Sigmoid colon (tissue), 7 donors: ENCODE data around the gene KCNB1. TPM values are rescaled to one million over a fixed set of nuclear protein-coding genes. Genes with fewer than 3 reads are reported as not detected.

Source experiments
- DNase-seq: peaks from one replicate; pipeline ENCODE4 v3.0.0-alpha.2; 2019
- H3K27ac ChIP-seq, 4 donors: fragments of 200-600 bp; sonication (generic); one replicate each; pipeline ENCODE4 v1.5.1; 2016 to 2019; ENCODE audit warnings: mild to moderate bottlenecking in 1 of 4
- H3K27me3 ChIP-seq, 3 donors: fragments of 200-600 bp; sonication (generic); one replicate each; pipeline ENCODE4 v1.5.1; 2019; ENCODE audit warnings: mild to moderate bottlenecking in 1 of 3
- H3K36me3 ChIP-seq, 4 donors: fragments of 200-600 bp; sonication (generic); one replicate each; pipeline ENCODE4 v1.5.1; 2016 to 2019
- H3K4me1 ChIP-seq, 4 donors: fragments of 200-600 bp; sonication (generic); one replicate each; pipeline ENCODE4 v1.5.1; 2017 to 2019
- H3K4me3 ChIP-seq, 4 donors: fragments of 200-600 bp; sonication (generic); one replicate each; pipeline ENCODE4 v1.5.1; 2017 to 2019; ENCODE audit warnings: mild to moderate bottlenecking in 2 of 4, moderate library complexity in 1 of 4
- H3K9me3 ChIP-seq, 4 donors: fragments of 200-600 bp in 3 of 4; sonication (generic) in 3 of 4; one replicate each; pipeline versions ENCODE4 v1.5.1 to v1.6.1; 2013 to 2019
- EP300 ChIP-seq, 4 donors: sonication (generic); formaldehyde crosslinking; IDR thresholded peaks; one replicate each; pipeline ENCODE4 v1.6.1; 2017; ENCODE audit warnings: antibody characterized with exemption in 4 of 4
- POLR2A ChIP-seq, 2 donors: fragments of 450-650 bp; IDR thresholded peaks; one replicate each; pipeline ENCODE4 v1.6.1; 2016; ENCODE audit warnings: antibody characterized with exemption in 2 of 2, mild to moderate bottlenecking in 2 of 2, moderate library complexity in 2 of 2
- POLR2AphosphoS5 ChIP-seq, 4 donors: sonication (generic); formaldehyde crosslinking; IDR thresholded peaks; one replicate each; pipeline ENCODE4 v1.6.1; 2017; ENCODE audit warnings: antibody characterized with exemption in 4 of 4
- WGBS, 2 donors: extraction: QIAGEN DNeasy Blood & Tissue Kit; methylation state at CpG; one replicate each; pipeline ENCODE4 v1.1.7; 2013; 5-methylcytosine and 5-hydroxymethylcytosine counted together
- intact Hi-C: fragments of 100-400 bp; cut with DNase I; formaldehyde crosslinking; loops from one replicate; pipeline ENCODE4 v1.15.1; 2023
- polyA plus RNA-seq, 3 donors: library from polyadenylated mRNA; stranded (reverse); fragments of 200-250 nt; gene quantifications; one replicate each; pipeline ENCODE4 v1.2.3, GENCODE V29; 2013
- total RNA-seq, 4 donors: library from RNA; depleted of rRNA; stranded (reverse); fragments of >200 nt; gene quantifications; one replicate each; pipeline ENCODE4 v1.1.0, GENCODE V29; 2016
- TF ChIP-seq, protein P1 (sequence below), 4 experiments: fragments of 450-650 bp in 3 of 4; fragments of 200-600 bp in 1 of 4; IDR thresholded peaks; one replicate each; pipeline ENCODE4 v1.5.1; 2016 to 2019; ENCODE audit warnings: antibody characterized with exemption in 4 of 4, mild to moderate bottlenecking in 3 of 4, moderate library complexity in 2 of 4
- donor health status: healthy with polysubstance abuse.
- donor health status: Bipolar disorder and iron deficiency.
- donor health status: healthy.

KCNB1 gene
- total and polyA plus RNA-seq, 7 donors, result under 0.01 to 20.6 (median 14.6) TPM; not detected in 1

DNA sequence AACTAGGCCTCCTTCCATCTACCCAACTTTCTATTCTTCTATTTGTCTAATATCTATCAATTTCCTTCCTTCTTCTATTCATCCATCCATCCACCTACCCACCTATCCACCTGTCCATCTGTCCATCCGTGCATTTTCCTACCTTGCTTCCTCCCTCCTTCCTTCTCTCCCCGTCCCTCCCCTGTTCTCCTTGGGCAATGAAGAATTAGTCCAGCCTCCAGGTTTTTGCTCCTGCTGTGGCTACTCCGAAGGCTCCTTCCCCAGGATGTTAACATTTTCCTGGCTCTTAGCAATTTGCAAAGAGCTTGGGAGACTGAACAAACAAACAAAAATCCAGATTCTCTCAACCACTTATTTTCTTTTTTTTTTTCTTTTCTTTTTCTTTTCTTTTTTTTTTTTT lies 81.6 kb downstream of the KCNB1 start:
- 44 to 53% methylated on average over 3 of the region's 3 CpGs for WGBS, 2 donors
- intact Hi-C loops, result no loop called here
- no peaks in the 10 kb centered on the region for H3K9me3 ChIP-seq
- peaks cover 0 to 78% (median 69%) of the 10 kb centered on the region in 4 donors for H3K4me1 ChIP-seq
- H3K27me3 ChIP-seq, result no peaks in the 10 kb centered on the region
- peak; percentile 78 for DNase-seq
- H3K36me3 ChIP-seq, result no peaks in the 10 kb centered on the region
- H3K27ac ChIP-seq, result peak overlapping the region; percentile 89 to 97 (median 92)
- TF ChIP-seq, protein P1, sequence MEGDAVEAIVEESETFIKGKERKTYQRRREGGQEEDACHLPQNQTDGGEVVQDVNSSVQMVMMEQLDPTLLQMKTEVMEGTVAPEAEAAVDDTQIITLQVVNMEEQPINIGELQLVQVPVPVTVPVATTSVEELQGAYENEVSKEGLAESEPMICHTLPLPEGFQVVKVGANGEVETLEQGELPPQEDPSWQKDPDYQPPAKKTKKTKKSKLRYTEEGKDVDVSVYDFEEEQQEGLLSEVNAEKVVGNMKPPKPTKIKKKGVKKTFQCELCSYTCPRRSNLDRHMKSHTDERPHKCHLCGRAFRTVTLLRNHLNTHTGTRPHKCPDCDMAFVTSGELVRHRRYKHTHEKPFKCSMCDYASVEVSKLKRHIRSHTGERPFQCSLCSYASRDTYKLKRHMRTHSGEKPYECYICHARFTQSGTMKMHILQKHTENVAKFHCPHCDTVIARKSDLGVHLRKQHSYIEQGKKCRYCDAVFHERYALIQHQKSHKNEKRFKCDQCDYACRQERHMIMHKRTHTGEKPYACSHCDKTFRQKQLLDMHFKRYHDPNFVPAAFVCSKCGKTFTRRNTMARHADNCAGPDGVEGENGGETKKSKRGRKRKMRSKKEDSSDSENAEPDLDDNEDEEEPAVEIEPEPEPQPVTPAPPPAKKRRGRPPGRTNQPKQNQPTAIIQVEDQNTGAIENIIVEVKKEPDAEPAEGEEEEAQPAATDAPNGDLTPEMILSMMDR (IDR thresholded peaks at IDR 0.05), result no peak
- TF ChIP-seq POLR2AphosphoS5 (IDR thresholded peaks at IDR 0.05) (peak in 3 of 4 donors; percentile 23 to 55 (median 31)), EP300 (IDR thresholded peaks at IDR 0.05) (peak in 1 of 4 donors; percentile 62)
- H3K4me3 ChIP-seq, result no peak overlapping the region

DNA sequence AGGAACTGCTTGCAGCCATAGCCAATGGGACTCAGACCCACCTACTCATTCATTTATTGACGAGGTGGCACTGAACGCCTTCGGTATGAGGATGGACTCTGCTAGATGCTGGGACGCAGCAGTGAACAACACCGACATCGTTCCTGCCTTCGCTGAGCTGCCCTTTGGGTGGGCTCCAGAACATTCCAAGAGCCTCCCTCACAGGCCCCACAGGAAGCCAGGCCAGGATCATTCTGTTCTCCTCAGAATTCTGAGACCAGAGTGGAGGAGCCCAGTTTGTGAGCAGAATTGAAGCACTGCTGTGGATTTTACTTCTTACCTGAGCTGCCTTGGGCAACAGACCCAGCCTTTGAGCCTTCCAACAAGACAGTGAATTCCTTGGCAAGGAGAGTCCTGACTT lies 82.1 kb downstream of the KCNB1 start:
- WGBS, 2 donors, result 61 to 79% methylated on average over 7 of the region's 7 CpGs
- no peaks in the 10 kb centered on the region for H3K9me3 ChIP-seq
- peak; percentile 93 for DNase-seq
- peaks cover 0 to 83% (median 73%) of the 10 kb centered on the region in 4 donors for H3K4me1 ChIP-seq
- TF ChIP-seq POLR2AphosphoS5 (IDR thresholded peaks at IDR 0.05) (peak; percentile 34 to 65 (median 56)), EP300 (IDR thresholded peaks at IDR 0.05) (peak in 3 of 4 donors; percentile 61 to 80 (median 70))
- TF ChIP-seq, protein P1 (IDR thresholded peaks at IDR 0.05), result no peak
- no peaks in the 10 kb centered on the region for H3K27me3 ChIP-seq
- H3K27ac ChIP-seq, result peak overlapping the region; percentile 89 to 97 (median 92)
- H3K4me3 ChIP-seq, result peak overlapping the region in 1 of 4 donors; percentile 3
- intact Hi-C loops, result no loop called here
- no peaks in the 10 kb centered on the region for H3K36me3 ChIP-seq

DNA sequence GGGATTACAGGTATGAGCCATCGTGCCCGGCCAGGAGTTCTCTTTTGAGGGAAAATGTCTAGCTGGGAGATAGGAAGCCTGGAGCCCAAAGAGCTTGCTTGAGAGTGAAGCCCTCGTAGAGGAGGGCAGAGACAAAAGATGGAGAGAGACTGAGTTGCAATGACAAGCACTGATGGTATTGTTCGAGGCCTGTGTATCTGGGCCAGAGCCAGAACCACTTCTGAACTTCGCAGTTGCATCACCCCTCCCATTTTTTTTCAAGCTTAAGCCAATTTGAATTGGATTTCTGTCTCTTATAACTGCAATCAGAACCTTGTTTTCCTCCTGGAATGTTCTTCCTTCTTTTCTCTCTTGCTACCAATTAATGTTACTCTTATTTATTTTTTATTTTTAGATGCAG lies 83.1 kb downstream of the KCNB1 start:
- Histone ChIP-seq H3K36me3 (no peaks in the 10 kb centered on the region), H3K4me1 (peaks cover 0 to 84% (median 73%) of the 10 kb centered on the region in 4 donors), H3K27ac (peak overlapping the region; percentile 89 to 97 (median 92)), H3K9me3 (no peaks in the 10 kb centered on the region), H3K27me3 (no peaks in the 10 kb centered on the region), H3K4me3 (no peak overlapping the region)
- TF ChIP-seq EP300 (IDR thresholded peaks at IDR 0.05) (no peak), POLR2AphosphoS5 (IDR thresholded peaks at IDR 0.05) (peak in 3 of 4 donors; percentile 17 to 46 (median 36))
- WGBS, 2 donors, result 60 to 66% methylated on average over 5 of the region's 5 CpGs
- DNase-seq, result peak; percentile 91
- intact Hi-C loops, result no loop called here

DNA sequence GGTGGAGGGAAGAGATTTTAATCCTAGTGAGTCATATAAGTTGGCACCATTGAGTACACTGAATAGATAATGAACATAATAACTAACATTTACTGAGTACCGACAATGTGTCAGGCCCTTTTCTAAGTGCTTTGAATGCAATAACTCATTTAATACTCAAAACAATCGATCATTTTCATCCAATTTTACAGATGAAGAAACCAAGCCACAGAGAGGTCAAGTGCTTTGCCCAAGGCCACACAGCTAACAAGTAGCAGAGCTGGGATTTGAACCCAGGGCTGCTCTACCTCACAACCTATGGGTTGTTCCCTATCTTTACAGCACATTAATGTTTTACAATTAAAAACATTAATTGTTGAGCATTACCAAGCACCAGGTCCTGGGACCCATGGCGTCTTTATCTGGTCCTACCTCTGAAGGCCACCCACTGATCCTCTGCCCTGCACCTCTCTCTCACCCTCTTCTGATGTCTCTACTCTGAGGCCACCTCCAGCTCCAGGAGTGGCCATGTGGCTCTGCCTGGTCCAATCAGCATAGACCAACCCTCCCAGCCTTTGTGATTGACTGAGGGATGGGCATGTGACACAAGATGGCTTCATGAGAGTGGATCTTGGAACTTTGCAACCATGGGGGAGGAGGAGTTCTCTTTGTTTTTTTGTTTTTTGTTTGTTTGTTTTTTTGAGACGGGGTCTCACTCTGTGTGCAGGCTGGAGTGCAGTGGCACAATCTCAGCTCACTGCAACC lies 83.9 kb downstream of the KCNB1 start:
- no peak for DNase-seq
- 79 to 90% methylated on average over 4 of the region's 4 CpGs for whole genome bisulfite sequencing, 2 donors
- H3K9me3 ChIP-seq, result no peaks in the 10 kb centered on the region
- no peak overlapping the region for H3K4me3 ChIP-seq
- intact Hi-C loops, result no loop called here
- TF ChIP-seq POLR2AphosphoS5 (IDR thresholded peaks at IDR 0.05) (no peak), EP300 (IDR thresholded peaks at IDR 0.05) (no peak), POLR2A (IDR thresholded peaks at IDR 0.05) (no peak)
- TF ChIP-seq, protein P1 (IDR thresholded peaks at IDR 0.05), result no peak
- H3K36me3 ChIP-seq, result no peaks in the 10 kb centered on the region
- H3K27me3 ChIP-seq, result no peaks in the 10 kb centered on the region
- peak overlapping the region; percentile 89 to 97 (median 92) for H3K27ac ChIP-seq
- peaks cover 0 to 92% (median 80%) of the 10 kb centered on the region in 4 donors for H3K4me1 ChIP-seq

DNA sequence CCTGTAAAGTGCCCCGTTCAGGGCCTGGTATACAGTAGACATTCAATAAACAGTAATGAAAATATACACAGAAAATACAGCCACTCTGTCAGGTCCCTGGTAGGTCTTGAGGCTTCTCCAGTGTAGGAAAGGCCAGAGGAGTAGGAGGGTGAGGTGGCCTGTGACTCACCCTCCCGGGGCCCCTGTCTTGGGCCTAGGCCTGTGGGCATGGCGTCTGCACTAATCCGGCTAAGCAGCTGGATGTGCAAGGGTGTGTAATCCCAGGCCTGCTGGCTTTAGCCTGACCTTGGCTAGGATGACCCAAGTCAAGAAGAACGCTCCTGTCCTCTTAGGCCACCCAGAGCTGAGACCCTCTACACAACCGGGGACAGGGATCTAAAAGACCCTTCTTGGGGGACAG lies 84.9 kb downstream of the KCNB1 start:
- 72 to 74% methylated on average over 6 of the region's 6 CpGs for WGBS, 2 donors
- Histone ChIP-seq H3K27me3 (no peaks in the 10 kb centered on the region), H3K36me3 (no peaks in the 10 kb centered on the region), H3K27ac (peak overlapping the region; percentile 89 to 97 (median 92)), H3K9me3 (no peaks in the 10 kb centered on the region), H3K4me3 (no peak overlapping the region), H3K4me1 (peaks cover 0 to 92% (median 82%) of the 10 kb centered on the region in 4 donors)
- no peak for DNase-seq
- no peak for TF ChIP-seq EP300 (IDR thresholded peaks at IDR 0.05)
- TF ChIP-seq, protein P1 (IDR thresholded peaks at IDR 0.05), result no peak
- TF ChIP-seq POLR2AphosphoS5 (IDR thresholded peaks at IDR 0.05), result no peak
- TF ChIP-seq POLR2A (IDR thresholded peaks at IDR 0.05), result no peak
- intact Hi-C loops, result no loop called here
